NCI-H2196 treated with DMSO at 0.1 percent for 48 hours (cell line): ENCODE results near the gene TRPM3.

Experiments
- DNase-seq: peaks from one replicate; lab custom pipeline; 2025; ENCODE audit not compliant: unreplicated experiment; lab: John Stamatoyannopoulos, UW

The TRPM3 gene

GRCh38 chr9:70496244-70496643 is 625.2 kb downstream of the TRPM3 start:
- DNase-seq = no peak

- no peak for DNase-seq
Observed at GRCh38 chr9:70495514-70495913, 625.9 kb downstream of the TRPM3 start.

- DNase-seq = no peak
Observed at GRCh38 chr9:70494221-70494620, 627.2 kb downstream of the TRPM3 start.

- no peak for DNase-seq
Observed at GRCh38 chr9:70493029-70493428, 628.4 kb downstream of the TRPM3 start.

- no peak for DNase-seq
Observed at GRCh38 chr9:70492319-70492777, 629.1 kb downstream of the TRPM3 start.

GRCh38 chr9:70491426-70492318 is 629.7 kb downstream of the TRPM3 start:
- DNase-seq = no peak

GRCh38 chr9:70490478-70490877 is 630.9 kb downstream of the TRPM3 start:
- DNase-seq = no peak

GRCh38 chr9:70488793-70489105 is 632.7 kb downstream of the TRPM3 start:
- no peak for DNase-seq

- DNase-seq = no peak
Observed at GRCh38 chr9:70488098-70488792, 633.2 kb downstream of the TRPM3 start.

GRCh38 chr9:70486127-70486526 is 635.3 kb downstream of the TRPM3 start:
- DNase-seq = no peak

GRCh38 chr9:70485273-70485858 is 636.1 kb downstream of the TRPM3 start:
- DNase-seq = no peak

GRCh38 chr9:70484232-70485130 is 636.9 kb downstream of the TRPM3 start:
- DNase-seq = no peak

- no peak for DNase-seq
Observed at GRCh38 chr9:70481471-70481870, 640.0 kb downstream of the TRPM3 start.

GRCh38 chr9:70480405-70480980 is 640.9 kb downstream of the TRPM3 start:
- DNase-seq = no peak

GRCh38 chr9:70479880-70480291 is 641.5 kb downstream of the TRPM3 start:
- DNase-seq = no peak
